ENCODE data around the gene PTPRD.

DNA sequence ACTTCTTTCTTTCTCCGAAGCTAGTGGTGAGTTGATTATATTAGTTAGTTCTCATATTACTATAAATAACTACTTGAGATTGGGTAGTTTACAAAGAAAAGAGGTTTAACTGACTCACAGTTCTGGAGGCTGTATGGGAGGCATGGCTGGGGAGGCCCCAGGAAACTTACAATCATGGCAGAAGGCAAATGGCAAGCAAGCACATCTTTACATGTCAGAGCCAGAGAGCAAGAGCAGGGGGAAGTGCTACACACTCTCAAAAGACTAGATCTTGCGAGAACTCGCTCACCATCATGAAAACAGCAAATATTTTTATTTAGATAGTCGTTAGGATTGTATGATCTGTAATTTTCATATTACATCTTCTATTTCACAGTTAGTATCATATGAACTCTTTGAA is 711.2 kb downstream of the PTPRD start:
- TF ChIP-seq, protein P1, sequence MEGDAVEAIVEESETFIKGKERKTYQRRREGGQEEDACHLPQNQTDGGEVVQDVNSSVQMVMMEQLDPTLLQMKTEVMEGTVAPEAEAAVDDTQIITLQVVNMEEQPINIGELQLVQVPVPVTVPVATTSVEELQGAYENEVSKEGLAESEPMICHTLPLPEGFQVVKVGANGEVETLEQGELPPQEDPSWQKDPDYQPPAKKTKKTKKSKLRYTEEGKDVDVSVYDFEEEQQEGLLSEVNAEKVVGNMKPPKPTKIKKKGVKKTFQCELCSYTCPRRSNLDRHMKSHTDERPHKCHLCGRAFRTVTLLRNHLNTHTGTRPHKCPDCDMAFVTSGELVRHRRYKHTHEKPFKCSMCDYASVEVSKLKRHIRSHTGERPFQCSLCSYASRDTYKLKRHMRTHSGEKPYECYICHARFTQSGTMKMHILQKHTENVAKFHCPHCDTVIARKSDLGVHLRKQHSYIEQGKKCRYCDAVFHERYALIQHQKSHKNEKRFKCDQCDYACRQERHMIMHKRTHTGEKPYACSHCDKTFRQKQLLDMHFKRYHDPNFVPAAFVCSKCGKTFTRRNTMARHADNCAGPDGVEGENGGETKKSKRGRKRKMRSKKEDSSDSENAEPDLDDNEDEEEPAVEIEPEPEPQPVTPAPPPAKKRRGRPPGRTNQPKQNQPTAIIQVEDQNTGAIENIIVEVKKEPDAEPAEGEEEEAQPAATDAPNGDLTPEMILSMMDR (IDR thresholded peaks at IDR 0.05), result no peak
- no peak for TF ChIP-seq SP1 (CRISPR knock-in tag; conservative IDR thresholded peaks at IDR 0.05)
- TF ChIP-seq NR2C2 (CRISPR knock-in tag; IDR thresholded peaks at IDR 0.05), result no peak
- TF ChIP-seq FOXP1 (CRISPR knock-in tag; IDR thresholded peaks at IDR 0.05; ENCODE audit: borderline replicate concordance), result no peak
- no peak for TF ChIP-seq CBFB (CRISPR knock-in tag; IDR thresholded peaks at IDR 0.05; ENCODE audit: low read depth)
